GM21619 (cell line): ENCODE data around the gene CCIN.

Experiments used
- ATAC-seq: cut with Tn5 transposase; IDR thresholded peaks from one replicate; pipeline ENCODE4 v1.9.1; 2021; ENCODE audit not compliant: unreplicated experiment

CCIN gene

DNA sequence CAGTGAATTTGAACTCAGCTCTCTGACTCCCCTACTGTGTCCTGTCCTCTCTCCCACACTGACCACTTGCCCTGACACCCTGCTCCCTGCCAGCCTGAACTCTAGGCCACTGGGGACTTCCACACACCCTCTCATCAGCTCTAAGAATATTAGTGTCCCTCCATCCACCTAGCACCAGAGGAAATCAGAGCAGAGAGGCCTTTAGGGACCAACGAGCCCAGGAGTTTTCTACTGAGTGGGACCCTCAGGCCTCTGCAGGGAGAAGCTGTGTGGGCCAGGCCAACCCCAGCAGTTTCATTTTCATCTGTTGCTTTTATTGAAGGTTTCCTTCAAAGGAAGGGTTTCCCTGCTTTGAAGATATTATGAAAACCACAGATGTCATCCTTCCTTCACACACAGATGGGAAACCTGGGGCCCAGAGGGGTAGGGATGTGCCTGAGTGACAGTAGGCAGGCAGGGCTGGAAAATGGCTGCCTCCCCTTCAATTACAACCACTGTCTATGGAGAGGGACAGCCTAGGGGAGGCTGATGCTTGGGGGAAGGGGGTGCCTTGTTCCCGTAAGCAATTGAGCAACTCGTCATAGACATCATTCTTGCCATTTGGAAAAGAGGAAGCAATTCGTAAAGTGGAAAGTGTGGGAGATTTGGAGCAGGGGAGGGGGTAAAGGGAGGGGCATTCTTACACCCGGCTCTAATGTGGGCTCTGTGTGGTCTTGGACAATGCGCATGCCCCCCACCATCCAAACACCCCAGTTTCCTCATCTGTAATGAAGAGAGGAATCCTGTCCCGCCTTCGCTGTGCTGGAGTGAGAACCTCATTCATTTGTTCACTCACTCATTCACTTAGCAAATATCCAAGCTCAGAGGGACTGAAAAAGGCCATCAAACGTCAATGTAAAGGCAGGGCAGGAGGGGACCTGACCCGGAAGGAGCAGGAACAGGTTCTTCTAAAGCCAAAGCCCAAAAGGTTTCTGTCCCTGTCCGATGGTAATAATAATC lies 28.8 kb upstream of the CCIN start:
- ATAC-seq: no peak

DNA sequence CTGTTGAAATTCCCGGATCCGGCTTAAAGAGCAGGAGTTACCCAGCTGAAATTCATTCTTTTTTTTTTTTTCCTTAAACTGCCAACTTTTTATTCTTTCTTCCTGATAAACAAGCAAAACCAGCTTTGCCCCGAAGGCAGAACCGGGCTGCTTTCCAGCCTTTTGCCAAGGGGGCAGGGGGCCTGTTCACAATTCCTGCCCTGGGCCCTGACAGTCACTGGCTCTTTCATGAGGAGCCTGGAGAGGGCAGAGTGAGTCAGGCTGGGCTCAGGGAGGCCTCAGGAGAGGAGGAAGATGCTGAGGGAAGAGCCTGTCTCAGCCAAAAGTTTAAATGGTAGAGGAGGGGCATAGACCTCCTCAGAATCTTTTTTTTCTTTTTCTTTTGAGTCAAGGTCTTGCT lies 27.9 kb upstream of the CCIN start:
- ATAC-seq: no peak

DNA sequence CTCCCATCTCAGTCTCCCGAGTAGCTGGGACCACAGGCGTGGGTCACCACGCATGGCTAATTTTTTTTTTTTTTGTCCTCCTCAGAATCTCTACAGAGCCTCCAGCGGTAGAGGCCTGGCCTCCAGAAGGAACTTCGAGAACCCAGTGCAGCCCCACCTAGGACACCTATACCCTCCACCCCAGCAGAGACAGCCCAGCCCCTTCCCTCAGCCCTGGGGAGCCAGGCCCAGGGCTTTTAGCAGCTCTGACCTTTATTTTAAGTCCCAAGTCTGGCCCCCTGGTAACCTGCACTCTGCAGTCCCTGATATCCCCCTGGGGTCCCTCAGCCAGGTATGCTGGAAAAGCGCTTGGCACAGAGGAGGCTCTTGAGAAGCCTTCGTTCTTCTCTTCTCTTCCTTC lies 27.4 kb upstream of the CCIN start:
- ATAC-seq: no peak

DNA sequence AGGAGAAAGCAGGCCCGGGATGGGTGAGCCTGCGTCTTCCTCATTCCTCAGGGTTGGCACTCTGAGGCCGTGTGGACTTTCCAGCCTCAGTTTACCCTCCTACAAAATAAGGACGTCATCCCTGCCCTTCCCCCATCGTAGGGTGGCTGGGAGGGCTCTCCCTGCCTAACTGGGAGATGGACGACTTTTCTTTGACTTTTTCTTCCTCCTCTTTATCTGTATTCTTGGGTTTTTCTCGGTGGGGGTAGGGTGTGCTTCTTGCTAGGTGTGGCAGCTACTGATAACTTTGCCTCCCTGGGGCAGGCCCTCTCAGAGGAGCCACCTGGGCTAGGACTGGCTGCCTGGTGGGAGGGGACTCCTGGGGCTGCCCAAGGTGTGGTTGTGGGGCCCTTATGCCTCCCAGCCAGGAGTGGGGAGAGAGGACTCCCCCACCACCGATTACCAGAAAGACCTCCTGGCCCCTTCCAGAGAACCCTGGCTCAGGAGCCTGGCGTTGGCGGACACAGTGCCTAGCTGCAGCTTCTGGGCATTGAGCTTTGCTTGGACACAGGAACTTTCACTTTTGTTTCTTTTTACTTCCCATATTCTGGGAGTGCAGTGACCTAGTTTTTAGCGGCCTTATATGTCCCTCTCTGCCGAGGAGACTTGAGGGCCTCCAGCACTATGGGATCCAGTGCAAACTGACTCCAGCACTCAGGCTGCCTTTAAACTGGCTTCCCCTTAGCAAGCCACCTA lies 26.5 kb upstream of the CCIN start:
- no peak for ATAC-seq

DNA sequence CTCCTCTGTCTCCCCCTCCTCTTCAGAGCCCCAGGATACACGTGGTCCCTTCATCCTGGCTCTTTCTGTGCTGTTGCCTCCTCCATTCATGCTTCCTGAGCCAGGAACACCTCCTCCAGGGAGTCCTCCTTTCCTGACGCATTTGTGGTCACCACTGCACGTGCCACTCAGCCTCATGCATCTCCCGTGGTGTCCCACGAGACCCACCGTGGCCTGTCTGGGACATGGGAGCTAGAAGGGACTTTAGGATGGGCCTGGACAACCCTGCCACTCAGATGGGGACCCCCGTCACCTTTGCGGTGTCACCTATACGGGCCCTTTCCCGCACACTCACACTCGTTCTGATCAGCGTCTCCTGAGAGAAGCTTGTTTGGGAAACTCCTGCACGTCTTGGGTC lies 25.9 kb upstream of the CCIN start:
- ATAC-seq: no peak

DNA sequence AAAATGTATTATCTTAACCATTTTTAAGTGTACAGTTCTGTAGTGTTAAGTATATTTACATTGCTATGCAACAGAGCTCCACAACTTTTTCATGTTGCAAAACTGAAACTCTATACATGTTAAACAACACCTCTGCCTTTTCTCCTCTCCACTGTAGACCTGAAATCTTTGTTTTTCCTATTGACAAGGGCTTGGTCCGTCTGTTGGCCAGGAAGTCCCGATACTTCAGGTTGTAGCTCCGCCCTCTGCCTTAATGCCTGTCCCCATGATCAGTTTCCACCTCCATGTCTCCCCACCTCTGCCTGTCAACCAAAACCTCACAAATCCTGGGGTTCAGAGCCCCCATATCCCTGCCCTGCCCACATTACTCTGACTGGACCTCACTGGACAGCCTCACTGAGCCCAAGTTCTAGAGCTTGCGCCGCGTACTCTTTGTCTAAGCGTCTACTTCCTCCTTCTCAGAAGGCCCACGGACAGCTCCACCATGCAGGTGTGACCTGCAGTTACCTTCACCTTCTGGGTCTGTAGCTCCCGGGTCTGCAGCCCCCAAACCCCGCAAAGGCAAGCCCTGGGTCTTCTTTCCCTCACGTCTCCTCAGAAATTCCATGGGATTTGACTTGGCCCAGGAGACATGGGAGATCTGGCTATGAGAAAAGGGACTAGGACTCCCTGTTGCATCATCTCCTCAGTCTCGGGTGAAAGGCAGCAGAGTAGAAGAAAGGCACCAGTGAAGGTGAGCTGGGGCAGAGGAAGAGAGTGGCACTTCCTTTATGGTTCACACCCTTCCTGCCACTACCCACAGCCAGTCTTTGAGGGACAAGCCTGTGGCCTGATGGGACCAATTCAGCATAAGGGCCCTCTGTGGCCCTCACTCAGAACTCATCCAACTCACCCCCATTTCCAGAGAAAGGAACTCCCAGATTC lies 24.6 kb upstream of the CCIN start:
- no peak for ATAC-seq

DNA sequence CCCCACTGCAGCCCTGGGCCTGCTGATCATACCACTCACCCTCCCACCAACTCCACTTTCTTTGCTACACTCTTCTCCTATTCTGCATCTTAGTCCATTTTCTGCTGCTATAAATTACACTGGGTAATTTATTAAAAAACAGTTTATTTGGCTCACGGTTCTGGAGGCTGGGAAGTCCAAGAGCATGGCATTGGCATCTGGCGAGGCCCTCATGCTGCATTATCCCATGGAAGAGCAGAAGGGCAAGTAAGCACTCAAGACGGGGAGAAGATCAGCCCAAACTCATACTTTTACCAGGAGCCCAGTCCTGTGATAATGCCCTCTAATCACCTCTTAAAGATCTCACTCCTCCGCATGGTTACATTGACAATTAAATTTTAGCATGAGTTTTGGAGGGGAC lies 23.2 kb upstream of the CCIN start:
- ATAC-seq: no peak

DNA sequence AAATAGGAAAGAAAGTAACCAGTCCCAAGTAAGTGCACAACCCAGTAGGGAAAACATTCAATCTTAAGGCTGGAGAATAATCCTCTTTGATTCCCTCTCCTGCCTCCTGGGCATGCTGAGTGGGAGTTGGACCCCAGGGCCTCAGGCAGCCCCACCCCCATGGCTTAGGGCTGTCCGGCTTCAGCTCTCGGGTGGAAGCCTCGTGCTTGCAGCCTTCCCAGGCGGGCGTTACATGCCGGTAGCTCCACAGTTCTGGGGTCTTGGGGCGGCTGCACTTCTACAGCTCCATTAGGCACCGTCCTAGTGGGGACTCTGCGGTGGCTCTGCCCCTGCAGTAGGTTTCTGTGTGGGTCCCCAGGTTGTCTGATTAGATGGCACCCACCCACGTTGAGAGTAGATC lies 22.5 kb upstream of the CCIN start:
- no peak for ATAC-seq

DNA sequence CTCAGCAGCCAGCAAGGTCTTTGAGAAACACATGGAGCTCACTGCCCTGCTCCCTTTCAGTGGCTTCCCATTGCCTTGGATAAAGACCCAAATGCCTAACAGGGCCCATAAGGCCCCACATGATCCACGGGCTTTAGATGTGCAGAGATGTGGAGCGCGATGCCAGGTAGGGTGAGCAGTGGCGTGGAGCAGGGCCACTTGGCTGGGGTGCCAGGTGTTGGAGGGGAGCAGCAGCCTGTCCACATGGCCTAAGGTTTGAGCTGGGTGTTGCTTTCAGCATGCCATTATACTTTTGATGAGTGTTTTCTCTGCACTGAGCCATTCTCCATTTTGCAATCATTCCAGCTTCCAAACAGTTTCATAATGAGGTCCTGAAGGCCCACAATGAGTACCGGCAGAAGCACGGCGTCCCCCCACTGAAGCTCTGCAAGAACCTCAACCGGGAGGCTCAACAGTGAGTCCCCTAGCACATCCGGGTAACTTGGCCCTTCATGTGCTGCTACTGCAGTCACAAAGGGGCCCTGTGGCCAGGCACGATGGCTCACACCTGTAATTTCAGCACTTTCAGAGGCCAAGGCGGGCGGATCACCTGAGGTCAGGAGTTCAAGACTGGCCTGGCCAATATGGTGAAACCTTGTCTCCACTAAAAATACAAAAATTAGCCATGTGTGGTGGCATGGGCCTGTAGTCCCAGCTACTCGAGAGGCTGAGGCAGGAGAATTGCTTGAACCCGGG lies 21.6 kb upstream of the CCIN start:
- no peak for ATAC-seq

DNA sequence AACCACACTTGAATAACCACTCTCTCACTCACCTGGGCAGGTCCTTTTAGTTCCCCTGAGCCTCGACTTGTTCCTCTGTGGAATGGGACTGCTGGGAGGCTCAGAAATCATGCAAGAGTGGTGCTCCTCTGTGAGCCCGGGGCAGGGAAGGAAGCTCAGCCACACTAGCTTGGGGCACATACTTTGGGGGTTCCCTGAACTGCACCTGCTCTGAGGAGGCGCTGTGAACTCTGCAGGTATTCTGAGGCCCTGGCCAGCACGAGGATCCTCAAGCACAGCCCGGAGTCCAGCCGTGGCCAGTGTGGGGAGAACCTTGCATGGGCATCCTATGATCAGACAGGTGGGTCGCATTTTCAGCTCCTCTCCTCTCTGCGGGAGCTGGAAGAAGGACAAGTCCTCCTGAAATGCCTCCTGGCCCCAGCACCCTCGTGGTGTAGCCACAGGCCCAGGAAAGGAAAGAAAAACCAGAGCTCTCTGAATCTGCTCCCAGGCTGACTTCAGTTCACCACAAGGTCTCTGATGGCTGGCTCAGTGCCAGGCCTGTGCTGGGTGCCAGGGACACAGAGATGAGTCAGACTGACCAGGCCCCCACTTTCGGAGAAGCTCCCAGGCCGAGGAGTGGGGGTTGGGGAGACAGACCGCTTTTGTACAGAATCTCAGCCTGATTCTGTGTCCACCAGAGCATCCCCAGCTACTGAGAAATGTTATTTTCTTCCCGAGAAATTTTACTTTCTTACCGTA lies 20.7 kb upstream of the CCIN start:
- ATAC-seq: no peak

DNA sequence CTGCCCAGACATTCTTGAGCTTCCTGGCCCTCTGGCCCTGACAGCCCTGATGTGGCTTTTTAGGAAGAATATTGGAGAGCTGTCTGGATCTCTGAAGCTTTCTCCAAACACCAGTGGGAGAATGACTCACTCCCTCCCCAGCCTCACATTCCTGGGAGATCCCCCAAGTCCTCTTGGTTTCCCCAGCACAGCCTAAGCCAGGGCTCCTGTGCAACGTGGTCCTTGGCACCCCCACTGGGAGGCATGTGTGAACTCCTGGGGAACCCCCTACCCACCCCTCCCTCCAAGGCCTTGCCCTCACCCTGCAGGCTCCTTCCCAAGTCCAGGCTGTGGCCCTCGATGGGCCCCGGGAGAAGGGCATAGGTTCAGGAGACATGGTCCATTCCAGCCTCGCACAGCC lies 20.0 kb upstream of the CCIN start:
- ATAC-seq: no peak

DNA sequence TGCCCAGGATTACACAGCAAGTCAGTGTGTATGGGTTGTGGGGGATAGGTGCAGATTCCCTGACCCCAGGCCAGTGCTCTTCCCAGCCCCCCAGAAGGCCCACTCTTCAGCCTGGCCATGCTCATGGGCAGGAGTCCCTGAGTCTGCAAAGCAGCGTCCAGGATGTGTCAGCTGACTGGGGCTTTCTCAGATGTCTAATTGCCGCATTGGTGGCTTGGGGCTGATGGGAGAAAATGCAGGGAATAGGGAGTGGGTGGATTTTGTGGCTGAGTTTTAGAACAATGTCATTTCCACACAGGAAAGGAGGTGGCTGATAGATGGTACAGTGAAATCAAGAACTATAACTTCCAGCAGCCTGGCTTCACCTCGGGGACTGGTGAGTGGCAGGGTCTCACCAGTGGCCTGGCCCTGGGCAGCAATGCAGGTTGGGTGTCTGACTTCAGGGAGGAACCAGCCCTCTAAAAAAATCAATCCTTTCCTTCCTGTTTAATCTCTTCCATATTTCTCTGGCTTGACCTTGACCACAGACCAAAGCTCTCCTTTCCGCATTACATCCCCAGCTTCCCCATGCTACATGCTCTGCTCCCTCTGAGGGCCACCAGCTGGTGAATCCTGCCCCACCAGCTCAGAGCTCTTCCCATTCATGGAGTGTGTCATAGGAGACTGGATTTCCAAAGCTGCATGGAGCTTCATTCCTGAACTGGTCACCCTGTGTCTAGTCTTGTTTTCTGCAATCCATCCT lies 18.4 kb upstream of the CCIN start:
- ATAC-seq: no peak

DNA sequence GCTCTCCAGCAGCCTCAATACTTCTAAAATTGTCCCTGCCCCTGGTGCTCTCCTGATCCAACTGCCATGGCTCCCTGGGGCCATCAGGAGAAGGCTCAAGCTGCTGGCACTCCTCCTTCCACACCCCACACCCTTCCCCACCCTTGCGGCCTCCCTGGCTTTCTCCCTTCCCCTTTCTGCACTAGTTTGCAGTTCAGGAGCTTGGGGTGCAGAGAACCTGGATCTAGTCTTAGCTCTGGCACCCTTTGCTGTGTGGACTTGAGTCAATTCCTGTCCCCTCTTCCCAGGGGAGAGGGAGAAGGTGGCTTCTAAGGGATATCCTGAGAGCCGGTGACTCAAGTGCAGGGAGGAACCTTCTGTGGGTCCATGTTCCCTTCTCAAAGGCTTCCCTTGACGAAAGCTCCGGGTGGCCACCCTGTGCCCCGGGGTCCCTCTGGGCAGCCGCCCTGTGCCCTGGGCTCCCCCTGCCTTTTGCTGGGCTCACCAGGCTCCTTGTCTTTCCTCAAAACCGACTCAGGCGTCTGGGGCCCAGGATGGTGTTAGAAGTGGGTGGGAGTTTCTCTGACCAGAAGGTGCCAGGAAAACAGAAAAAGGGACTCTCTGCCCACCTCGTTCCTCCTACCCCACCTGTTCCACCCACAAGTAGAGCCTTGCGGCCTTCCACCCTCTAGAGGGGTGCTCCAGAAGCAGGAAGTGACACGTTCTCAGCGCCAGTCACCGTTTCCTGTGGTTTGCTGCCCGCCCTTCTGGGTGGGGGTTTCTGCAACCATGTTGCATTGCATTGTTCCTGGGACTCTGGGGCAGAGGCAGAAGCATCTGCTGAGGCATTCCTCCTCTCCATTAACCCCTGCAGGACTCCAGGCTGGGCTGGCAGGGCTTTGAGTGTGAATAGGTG lies 17.6 kb upstream of the CCIN start:
- ATAC-seq: peak; percentile 83

DNA sequence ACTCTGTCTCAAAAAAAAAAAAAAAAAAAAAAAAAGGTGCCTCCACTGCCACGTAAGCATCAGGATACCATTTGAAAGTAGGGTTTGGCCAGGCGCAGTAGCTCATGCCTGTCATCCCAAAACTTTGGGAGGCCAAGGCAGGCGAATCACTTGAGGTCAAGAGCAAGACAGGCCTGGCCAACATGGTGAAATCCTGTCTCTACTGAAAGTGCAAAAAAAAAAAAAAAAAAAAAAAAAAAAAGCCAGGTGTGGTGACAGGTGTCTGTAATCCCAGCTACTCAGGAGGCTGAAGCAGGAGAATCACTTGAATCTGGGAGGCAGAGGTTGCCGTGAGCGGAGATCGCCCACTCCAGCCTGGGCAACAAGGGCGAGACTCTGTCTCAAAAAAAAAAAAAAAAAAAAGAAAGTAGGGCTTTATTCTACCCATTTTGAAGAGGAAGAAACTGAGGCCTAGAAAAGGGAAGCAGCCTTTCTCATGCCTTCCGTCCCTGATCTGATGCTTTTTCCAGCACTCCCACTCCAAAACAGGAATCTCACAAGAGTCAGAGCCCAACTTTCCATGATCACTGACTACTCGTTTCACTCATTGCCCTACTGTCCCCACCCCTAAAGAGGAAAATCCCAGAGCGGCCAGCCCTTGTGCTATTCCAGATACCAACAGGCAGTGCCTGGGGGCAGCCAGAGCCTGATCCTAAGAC lies 16.3 kb upstream of the CCIN start:
- no peak for ATAC-seq

DNA sequence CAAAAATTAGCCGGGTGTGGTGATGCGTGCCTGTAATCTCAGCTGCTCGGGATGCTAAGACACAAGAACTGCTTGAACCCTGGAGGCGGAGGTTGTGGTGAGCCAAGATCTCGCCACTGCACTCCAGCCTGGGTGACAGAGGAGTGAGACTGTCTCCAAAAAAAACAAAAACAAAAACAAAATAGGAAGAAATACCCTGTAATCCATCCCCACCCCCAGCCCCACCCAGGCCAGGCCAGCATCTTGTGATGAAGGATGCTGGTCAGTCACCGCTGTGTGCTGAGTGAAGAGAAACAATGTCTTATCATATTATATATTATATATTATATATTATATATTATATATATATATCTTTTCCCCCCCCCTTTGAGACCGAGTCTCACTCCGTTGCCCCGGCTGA lies 15.4 kb upstream of the CCIN start:
- ATAC-seq: no peak

DNA sequence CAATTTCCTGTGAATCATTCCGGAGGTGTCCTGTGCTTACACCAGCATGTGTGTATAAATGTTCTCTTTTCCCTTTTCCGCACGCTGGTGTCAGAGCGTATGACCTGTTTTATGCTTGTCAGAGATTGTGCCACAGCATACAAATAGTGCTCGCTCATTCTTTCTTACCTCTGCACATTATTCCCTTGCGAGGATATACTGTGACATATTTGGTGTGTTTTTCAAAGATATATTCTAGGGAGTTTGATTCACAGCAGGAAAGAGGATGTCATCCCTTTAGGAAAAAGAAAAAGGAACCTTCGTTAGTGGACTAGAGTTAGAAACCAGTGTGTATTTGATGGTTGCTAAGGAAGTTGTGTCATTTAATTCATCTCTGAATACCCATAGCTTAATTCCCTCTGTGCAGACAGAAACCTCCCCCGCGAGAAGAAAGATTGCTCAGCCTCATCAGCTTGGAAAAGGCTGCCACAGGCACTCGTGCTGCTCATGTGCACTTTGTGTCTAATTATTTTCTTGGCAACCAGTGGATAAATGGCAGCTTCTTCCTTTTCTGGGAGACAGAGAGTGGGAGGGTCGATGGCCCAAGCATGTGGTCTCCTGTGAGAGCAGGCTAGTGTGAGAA lies 14.7 kb upstream of the CCIN start:
- no peak for ATAC-seq

DNA sequence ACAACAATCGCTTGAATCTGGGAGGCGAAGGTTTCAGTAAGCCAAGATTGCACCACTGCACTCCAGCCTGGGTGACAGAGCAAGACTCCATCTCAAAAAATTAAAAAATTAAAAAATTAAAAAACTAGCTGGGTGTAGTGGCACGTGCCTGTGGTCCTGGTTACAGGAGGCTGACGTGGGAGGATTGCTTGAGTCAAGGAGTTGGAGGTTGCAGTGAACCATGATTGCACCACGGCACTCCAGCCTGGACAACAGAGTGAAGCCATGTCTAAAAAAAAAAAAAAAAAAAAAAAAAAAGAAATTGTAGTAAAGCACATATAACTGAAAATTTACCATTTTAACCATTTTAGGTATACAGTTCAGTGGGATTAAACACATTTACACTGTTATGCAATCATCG lies 13.1 kb upstream of the CCIN start:
- ATAC-seq: no peak
